Stimulated activated naive CD4-positive, alpha-beta T cell treated with Interleukin-2 at 50 U/mL for 16 hours (primary cell): ENCODE results near the gene MYRFL.
"Not testable (repeated sequence)": the region's sequence is repeated elsewhere in the genome, so short reads cannot be mapped to it uniquely, and the experiment has no call there.

Experiments
- DNase-seq: peaks from one replicate; lab custom pipeline; 2025; lab: John Stamatoyannopoulos, UW

Gene MYRFL

DNA sequence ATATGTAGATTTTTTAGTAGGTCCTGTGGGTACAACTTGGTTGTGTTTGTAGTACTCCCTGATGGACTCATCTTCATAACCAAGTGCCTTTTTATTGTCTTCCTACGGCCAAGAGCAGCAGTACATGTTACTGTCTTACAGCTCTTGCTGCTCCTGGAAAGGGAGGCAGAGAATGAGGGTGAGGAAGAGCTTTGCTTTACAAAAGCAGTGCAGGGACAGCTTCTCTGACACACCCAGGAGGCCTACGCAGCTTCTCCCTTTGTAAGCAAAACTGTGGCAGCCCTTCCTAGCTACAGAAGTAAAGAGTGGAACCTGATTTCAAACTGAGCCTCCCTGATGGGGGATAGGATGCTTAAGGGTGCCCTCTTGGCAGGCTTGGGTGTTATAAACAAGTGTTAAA lies 18.6 kb downstream of the MYRFL start:
- no peak for DNase-seq

GRCh38 chr12:69844416-69844815 lies 19.4 kb downstream of the MYRFL start:
- DNase-seq: no peak

GRCh38 chr12:69844836-69845235 lies 19.8 kb downstream of the MYRFL start:
- DNase-seq: no peak

DNA sequence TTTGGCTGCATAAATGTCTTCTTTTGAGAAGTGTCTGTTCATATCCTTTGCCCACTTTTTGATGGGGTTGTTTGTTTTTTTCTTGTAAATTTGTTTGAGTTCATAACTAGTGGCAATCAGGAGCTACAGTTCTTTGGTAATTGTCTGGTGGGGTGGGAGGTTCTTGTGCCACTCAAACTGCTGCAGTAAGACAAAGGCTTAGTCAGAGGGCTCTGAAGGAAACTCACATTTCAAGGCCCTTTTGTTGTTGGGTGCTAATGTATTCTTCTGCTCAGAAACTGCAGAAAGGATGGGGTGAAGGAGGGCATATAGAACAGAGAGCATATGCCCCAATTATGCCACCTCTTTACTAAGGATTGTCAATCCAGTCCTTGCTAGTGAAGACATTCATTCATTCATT lies 21.9 kb downstream of the MYRFL start:
- DNase-seq: no peak

DNA sequence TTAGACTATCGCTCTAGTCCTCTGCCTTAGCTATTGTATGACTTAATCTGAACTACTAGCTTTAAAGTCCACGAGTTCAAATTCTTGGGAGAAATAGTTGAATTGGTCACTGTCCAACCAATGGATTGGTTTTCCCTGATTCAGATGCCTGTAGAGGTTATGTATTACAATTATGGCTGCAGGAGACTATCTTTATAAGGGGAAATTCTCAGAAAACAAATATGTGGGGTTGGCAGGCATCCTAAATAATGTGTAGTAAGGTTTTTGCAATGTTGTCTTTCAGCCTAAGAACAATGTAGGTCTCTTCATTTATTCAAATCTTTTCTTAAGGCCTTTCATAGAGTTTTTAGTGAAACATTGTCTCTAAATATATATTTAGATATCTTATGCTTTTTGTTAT lies 26.9 kb downstream of the MYRFL start:
- DNase-seq: no peak

- DNase-seq: not testable (repeated sequence)
Measured at GRCh38 chr12:69853176-69853961, 28.3 kb downstream of the MYRFL start.

DNA sequence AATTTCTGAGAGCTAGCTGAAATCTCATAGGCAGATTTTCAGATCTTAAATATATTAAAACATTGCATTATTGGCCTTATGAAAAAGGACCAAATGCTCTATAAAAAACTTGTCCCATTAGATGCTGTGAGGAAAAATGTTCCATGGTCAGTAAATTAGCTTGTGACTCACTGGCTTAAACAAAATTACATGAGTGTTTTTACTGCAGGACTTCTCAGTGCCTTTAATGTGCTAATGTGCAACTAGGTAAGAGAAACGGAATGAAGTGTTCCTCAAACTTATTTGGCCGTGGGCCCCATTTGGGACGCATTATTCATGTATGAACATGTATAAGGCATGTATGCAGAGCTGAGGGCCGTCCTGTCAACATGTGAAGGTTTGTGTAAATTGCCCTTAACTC lies 41.7 kb downstream of the MYRFL start:
- DNase-seq: no peak

GRCh38 chr12:69868695-69869094 lies 43.7 kb downstream of the MYRFL start:
- no peak for DNase-seq

DNA sequence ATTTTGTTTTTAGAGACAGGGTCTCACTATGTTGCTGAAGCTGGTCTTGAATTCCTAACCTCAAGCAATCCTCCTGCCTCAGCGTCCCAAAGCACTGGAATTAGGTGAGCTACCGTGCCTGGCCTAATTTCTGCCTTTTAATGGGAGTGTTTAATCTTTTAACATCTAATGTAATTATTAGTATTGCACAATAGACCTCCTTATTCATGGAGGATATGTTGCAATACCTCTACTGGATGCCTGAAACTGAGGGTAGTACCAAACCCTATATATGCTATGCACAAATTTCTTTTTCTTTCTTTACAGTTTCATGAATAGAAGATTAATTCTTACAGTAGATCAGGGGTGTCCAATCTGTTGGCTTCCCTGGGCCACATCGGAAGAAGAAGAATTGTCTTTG lies 47.8 kb downstream of the MYRFL start:
- no peak for DNase-seq

DNA sequence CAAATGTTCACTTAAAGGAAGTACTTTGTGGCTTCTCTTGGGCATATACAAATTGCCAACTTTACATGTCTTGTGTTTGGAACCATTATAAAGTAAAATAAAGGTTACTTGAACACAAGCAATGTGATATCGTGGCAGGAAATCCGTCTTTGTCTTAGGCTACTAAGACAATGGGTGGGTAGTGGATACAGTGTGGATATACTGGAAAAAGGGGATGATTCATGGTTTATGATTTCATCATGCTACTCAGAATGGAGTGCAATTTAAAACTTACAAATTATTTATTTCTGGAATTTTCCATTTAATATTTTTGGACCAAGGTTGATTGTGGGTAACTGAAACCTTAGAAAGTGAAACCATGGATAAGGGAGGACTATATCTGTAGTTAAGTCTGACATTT lies 48.4 kb downstream of the MYRFL start:
- no peak for DNase-seq

DNA sequence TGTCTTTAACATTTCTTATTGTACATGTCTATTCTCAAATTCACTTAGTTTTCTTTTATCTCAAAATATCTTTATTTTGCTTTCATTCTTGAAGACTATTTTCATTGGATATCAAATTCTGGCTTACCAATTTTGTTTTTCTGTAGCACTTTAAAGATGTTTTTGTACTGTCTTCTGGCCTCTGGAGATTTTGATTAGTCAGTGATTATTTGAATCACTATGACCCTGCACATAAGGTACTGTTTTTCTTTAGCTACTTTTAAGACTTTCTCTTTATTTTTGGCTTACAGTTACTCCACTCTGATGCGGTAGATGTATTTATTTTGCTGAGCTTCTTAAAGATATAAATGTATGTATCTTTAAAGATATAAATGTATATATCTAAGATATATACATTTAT lies 49.6 kb downstream of the MYRFL start:
- DNase-seq: no peak

- DNase-seq: no peak
Measured at GRCh38 chr12:69875416-69875935, 50.4 kb downstream of the MYRFL start.

DNA sequence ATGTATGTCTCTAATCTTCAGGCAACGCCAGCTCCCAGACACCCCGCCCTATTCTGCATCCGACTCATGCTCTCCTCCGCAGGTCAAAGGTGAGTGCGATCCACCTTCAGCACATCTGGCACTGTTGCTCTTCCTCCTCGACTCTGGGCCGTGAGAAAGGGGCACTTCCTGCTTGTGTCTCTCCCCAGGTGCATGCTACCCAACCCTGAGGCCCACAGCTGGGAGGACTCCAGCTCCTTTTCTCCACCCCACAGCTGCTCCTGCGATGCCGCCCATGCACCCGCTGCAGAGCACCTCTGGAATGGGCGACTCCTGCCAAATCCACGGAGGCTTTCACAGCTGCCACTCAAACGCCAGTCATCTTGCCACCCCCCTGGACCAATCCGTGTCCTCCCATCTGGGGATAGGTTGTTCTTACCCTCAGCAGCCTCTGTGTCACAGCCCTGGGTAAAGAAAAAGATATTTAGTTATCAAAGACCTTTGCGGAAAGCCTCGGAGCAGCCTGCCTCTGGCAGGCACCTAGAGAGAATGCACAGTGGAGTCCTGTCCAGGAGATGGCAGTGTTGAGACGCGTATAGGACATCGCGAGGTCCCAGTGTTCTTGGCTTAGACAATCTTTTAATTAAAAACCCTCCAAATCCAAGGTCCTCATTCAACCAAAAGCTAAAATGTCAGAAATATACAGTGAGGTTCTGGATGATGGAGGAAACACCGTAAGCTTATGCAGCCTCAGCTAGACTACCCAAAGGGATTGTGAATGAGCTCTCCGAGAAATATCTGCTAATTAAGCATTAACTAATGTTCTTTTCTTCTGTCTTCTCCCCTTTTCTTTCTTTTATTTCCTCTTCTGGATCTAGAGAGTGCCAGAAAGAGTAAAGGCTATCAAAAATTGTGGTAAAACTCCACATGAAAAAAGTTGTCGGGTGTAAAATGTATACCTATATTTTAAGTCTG lies 54.3 kb downstream of the MYRFL start:
- peak; percentile 27 for DNase-seq

- DNase-seq: no peak
Measured at GRCh38 chr12:69880571-69880970, 55.5 kb downstream of the MYRFL start.

DNA sequence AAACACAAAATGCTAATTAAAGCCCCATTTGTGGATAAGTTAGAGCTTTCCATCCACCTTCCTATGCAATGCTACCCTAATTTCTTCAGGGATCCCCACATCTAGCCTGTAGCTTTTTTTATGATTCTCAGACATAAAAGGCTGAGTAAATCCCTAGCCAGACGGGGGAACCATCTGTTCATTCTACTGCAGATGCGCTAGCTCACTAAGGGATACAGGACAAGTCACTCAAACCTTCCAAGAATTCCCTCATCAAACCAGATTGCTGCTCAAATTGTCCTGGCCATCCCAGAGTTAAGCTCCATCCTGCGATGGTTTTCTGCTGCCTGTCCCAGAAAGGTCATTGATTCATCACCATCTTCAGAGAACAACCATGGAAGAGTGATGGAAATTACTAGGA lies 56.7 kb downstream of the MYRFL start:
- DNase-seq: no peak

- no peak for DNase-seq
Measured at GRCh38 chr12:69884386-69884785, 59.4 kb downstream of the MYRFL start.

- no peak for DNase-seq
Measured at GRCh38 chr12:69885658-69886057, 60.6 kb downstream of the MYRFL start.

DNA sequence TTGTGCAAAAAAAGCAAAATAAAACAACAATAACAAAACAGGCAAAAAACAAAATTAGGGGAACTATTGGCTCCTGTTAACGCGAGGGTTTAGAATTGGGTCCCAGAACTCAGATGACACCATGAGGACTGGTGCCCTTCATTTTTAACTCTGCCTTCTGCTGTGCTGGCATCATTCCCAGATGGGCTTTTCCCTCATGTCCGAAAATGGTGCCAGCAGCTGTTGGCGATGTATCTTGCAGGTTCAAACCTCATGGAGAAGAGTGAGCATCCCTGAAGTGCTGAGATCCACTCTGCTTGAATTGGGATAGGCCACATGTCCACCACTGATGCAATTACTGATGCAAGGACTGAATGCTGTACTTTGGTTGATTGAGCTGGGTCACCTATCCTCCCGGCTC lies 61.1 kb downstream of the MYRFL start:
- no peak for DNase-seq

DNA sequence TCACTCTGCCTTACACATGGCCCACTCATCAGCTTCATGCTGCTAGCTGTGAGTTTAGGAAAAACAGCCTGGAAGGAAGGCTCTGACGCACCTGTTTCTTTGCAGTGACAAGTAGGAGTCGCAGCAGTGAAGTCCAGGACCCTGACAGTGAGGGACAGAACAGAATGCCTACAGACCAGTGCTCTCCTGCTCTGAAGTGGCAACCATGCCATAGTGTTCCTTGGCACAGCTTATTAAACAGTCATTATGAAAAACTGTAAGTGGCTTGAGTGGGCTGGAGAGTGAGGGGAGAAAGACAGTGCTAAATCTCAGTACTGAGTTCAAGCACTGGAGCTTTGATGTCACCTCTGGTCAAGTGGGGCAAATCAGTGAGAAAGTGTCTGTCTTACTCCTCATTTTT lies 61.7 kb downstream of the MYRFL start:
- DNase-seq: no peak

DNA sequence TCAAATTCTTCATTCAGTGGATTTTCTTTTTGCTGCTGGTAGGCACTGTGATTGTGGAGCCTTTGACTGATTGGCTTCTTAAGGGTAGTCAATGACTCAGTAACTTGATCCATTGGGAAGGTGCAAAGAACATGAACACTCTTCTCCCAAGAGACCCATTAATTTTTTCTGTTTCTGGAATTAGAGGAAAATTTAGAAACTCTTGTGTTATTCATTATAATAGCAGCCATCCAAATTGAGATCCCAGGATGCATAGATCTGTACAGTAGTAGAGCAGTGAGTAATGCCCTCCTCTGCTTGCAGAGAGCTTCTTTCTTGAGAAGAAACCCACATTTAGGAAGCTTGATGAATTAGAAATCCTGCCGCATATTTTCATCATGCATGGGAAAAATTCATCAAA lies 63.9 kb downstream of the MYRFL start:
- no peak for DNase-seq

GRCh38 chr12:69894800-69895383 lies 69.9 kb downstream of the MYRFL start:
- DNase-seq: no peak

DNA sequence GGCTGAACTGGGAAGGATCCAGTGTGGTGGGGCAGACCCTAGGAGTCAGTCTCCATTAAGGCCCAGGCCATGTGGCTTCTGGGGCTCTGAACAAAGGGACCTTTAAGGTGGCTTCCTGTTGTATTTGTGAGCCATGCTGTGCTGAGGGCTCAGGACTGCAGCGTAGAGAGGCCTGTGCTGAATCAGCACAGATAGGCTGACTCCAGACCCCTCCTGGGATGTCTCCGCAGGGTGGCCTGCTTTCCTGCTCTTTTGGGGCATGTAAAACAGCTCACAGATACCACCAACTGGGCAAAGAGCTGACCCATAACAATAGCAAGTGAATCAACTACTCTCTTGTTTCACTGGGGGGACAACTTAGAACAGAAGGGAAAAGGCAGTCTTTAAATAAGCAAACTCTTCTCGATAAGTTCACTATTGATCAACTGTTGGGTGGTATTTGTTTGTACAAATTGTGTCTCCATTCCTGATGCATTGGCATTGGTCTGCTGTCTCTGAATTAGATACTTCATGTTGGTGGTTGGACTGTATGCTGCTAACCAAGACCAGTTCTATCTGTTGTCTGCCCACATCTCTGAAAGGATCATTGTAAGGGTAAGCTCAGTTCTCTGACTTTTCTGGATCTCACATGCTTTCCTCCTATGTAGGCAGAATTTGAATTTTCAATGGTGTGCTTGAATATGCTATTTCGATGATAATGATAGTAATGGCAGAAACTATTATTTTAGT lies 71.8 kb downstream of the MYRFL start:
- no peak for DNase-seq
